Hepatocyte (in vitro differentiated cells): ENCODE measurements around the gene MAN1C1. TPM values are rescaled to one million over a fixed set of nuclear protein-coding genes. Genes with fewer than 3 reads are reported as not detected.

Source experiments
- DNase-seq: peaks from one replicate; pipeline ENCODE4 v3.0.0-alpha.2; 2016; ENCODE audit warnings: low spot score
- H2AFZ ChIP-seq: fragments of 200-600 bp; sonication (generic); 2 replicates; pipeline ENCODE4 v1.6.0; 2016; ENCODE audit warnings: antibody characterized with exemption, mild to moderate bottlenecking
- H3K27ac ChIP-seq: fragments of 200-600 bp; sonication (generic); 2 replicates; pipeline ENCODE4 v1.5.1; 2016; ENCODE audit warnings: mild to moderate bottlenecking
- H3K27me3 ChIP-seq: fragments of 200-600 bp; sonication (generic); 2 replicates; pipeline ENCODE4 v1.6.1; 2016
- H3K36me3 ChIP-seq: fragments of 200-600 bp; sonication (generic); replicated peaks from 2 replicates; pipeline ENCODE4 v1.5.1; 2016; ENCODE audit warnings: low read depth; ENCODE audit not compliant: insufficient read depth
- H3K4me1 ChIP-seq: fragments of 200-600 bp; sonication (generic); 2 replicates; pipeline ENCODE4 v1.5.1; 2016; ENCODE audit warnings: mild to moderate bottlenecking, moderate library complexity; ENCODE audit not compliant: insufficient read depth
- H3K4me2 ChIP-seq: fragments of 200-600 bp; sonication (generic); 2 replicates; pipeline ENCODE4 v1.6.0; 2016
- H3K4me3 ChIP-seq: fragments of 200-600 bp; sonication (generic); 2 replicates; pipeline ENCODE4 v1.5.1; 2016; ENCODE audit warnings: mild to moderate bottlenecking
- H3K79me2 ChIP-seq: fragments of 200-600 bp; sonication (generic); 2 replicates; pipeline ENCODE4 v1.6.0; 2017; ENCODE audit warnings: mild to moderate bottlenecking
- H3K9me2 ChIP-seq: fragments of 200-600 bp; sonication (generic); replicated peaks from 2 replicates; pipeline ENCODE4 v1.6.0; 2017; ENCODE audit warnings: mild to moderate bottlenecking; ENCODE audit not compliant: insufficient read depth
- H3K9me3 ChIP-seq: fragments of 200-600 bp; sonication (generic); 2 replicates; pipeline ENCODE4 v1.5.1; 2016; ENCODE audit warnings: low read depth, mild to moderate bottlenecking
- H4K20me1 ChIP-seq: fragments of 200-600 bp; sonication (generic); 2 replicates; pipeline ENCODE4 v1.6.0; 2016; ENCODE audit warnings: mild to moderate bottlenecking; ENCODE audit not compliant: insufficient read depth, poor library complexity, severe bottlenecking
- CTCF ChIP-seq: fragments of 200-600 bp; sonication (generic); IDR thresholded peaks from 2 replicates; pipeline ENCODE4 v1.5.1; 2016; ENCODE audit warnings: antibody characterized with exemption, mild to moderate bottlenecking; ENCODE audit not compliant: poor library complexity
- EZH2 ChIP-seq: fragments of 200-600 bp; sonication (generic); IDR thresholded peaks from 2 replicates; pipeline ENCODE4 v1.6.1; 2016; ENCODE audit warnings: antibody characterized with exemption, mild to moderate bottlenecking, borderline replicate concordance
- EZH2phosphoT487 ChIP-seq: fragments of 200-600 bp; sonication (generic); IDR thresholded peaks from one replicate; pipeline ENCODE4 v1.6.1; 2018; ENCODE audit warnings: antibody characterized with exemption, mild to moderate bottlenecking, low read depth, moderate library complexity; ENCODE audit not compliant: unreplicated experiment, severe bottlenecking
- WGBS: methylation state at CpG from one replicate; pipeline ENCODE4 v1.1.6; 2016; ENCODE audit warnings: low lambda C conversion rate; ENCODE audit errors: missing lambda C conversion rate; 5-methylcytosine and 5-hydroxymethylcytosine counted together
- polyA plus RNA-seq: library from polyadenylated mRNA; unstranded; fragments of >200 nt; fragmentation: Nextera tagmentation; extraction: Ambion mirVana; gene quantifications from 2 replicates; pipeline ENCODE4 v1.2.1, GENCODE V29; 2016
- total RNA-seq: library from RNA; depleted of rRNA; stranded (reverse); fragments of >200 nt; gene quantifications from 2 replicates; pipeline ENCODE4 v1.2.3, GENCODE V29; 2014

The MAN1C1 gene
- total and polyA plus RNA-seq, 2 experiments from 2014 or later: 20.6 to 29.3 TPM

DNA sequence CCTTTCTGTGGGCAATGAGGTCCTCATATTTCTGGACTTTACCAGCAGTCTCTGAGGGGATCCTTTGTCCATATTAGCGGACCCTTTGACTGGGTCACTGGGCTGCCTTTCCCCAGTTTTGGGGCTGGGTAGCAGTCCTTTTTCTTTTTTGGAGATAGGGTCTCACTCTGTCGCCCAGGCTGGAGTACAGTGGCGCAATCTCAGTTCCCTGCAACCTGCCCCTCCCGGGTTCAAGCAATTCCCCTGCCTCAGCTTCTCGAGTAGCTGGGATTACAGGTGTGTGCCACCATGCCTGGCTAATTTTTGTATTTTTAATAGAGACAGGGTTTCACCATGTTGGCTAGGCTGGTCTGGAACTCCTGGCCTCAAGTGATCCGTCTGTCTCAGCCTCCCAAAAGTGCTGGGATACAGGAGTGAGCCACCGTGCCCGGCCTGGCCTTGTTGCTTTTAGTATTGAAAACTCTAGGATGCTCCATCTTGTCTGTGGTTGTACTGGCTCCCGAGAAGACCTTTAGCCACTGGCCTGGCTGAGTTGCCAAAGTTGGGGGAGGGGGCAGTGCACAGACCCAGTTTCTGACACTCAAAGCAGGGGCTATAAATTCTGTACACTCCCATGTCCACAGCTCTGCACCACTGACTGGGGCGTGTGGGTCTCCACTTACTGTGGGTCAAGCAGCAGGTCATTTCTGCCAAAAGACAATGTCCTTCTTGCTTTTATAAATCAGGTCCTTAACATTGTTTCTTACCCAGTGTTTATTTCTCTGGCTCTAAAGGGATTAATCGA is 33.1 kb downstream of the MAN1C1 start:
- Histone ChIP-seq H3K27ac (no peak overlapping the region), H4K20me1 (no peaks in the 10 kb centered on the region), H2AFZ (no peak overlapping the region), H3K4me3 (no peak overlapping the region), H3K9me2 (no peaks in the 10 kb centered on the region), H3K36me3 (no peaks in the 10 kb centered on the region), H3K27me3 (no peaks in the 10 kb centered on the region), H3K4me2 (no peak overlapping the region), H3K9me3 (no peaks in the 10 kb centered on the region), H3K79me2 (no peaks in the 10 kb centered on the region), H3K4me1 (peaks cover 3% of the 10 kb centered on the region)
- no peak for DNase-seq
- TF ChIP-seq EZH2phosphoT487 (no peak), EZH2 (no peak)
- 82% methylated on average over 11 of the region's 11 CpGs for WGBS

DNA sequence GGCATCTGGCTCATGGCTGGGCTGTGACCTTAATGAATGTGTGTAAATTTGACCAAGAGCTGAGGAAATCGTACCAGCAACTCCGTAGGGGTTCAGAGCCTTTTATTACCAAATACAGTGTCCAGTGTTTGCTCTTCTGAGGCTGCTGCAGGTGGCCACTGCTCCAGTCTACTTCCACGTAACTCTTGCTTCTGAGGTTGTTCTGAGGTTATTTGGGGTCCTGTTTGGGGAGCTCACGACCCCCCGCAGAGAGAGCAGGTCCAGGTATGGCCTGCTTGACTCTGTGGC is 33.6 kb downstream of the MAN1C1 start:
- Histone ChIP-seq H3K36me3 (no peaks in the 10 kb centered on the region), H3K4me2 (no peak overlapping the region), H3K9me3 (no peaks in the 10 kb centered on the region), H3K9me2 (no peaks in the 10 kb centered on the region), H3K27me3 (no peaks in the 10 kb centered on the region), H2AFZ (no peak overlapping the region), H3K4me1 (peaks cover 3% of the 10 kb centered on the region), H3K4me3 (no peak overlapping the region), H4K20me1 (no peaks in the 10 kb centered on the region), H3K79me2 (no peaks in the 10 kb centered on the region), H3K27ac (no peak overlapping the region)
- WGBS: 75% methylated on average over 5 of the region's 5 CpGs
- TF ChIP-seq EZH2 (no peak), EZH2phosphoT487 (no peak), CTCF (no peak)
- DNase-seq: no peak

- WGBS: 88% methylated on average over 8 of the region's 8 CpGs
- Histone ChIP-seq H3K9me2 (no peaks in the 10 kb centered on the region), H2AFZ (no peak overlapping the region), H3K79me2 (no peaks in the 10 kb centered on the region), H3K4me1 (peaks cover 3% of the 10 kb centered on the region), H4K20me1 (no peaks in the 10 kb centered on the region), H3K27ac (no peak overlapping the region), H3K36me3 (no peaks in the 10 kb centered on the region), H3K9me3 (no peaks in the 10 kb centered on the region), H3K4me3 (no peak overlapping the region), H3K27me3 (no peaks in the 10 kb centered on the region), H3K4me2 (no peak overlapping the region)
- DNase-seq: no peak
- TF ChIP-seq CTCF (no peak), EZH2phosphoT487 (no peak), EZH2 (no peak)
Measured at GRCh38 chr1:25651036-25651640, 34.5 kb downstream of the MAN1C1 start.
